ENCODE results near the gene FCSK. TPM values are rescaled to one million over a fixed set of nuclear protein-coding genes. Genes with fewer than 3 reads are reported as not detected.

Gene FCSK
- total and polyA plus RNA-seq, 2 experiments from 2014 or later: 15.7 to 25.9 TPM

GRCh38 chr16:70529051-70529777 is 74.8 kb downstream of the FCSK start:
- no peak overlapping the region for H3K4me3 ChIP-seq
- peaks cover 50% of the 10 kb centered on the region for H4K20me1 ChIP-seq (ENCODE audit: insufficient read depth, poor library complexity, severe bottlenecking)
- no peaks in the 10 kb centered on the region for H3K36me3 ChIP-seq (replicated peaks; ENCODE audit: insufficient read depth, low read depth)
- H3K27me3 ChIP-seq: no peaks in the 10 kb centered on the region
- 87% methylated on average over 8 of the region's 8 CpGs for WGBS (ENCODE audit: low lambda C conversion rate, missing lambda C conversion rate)
- no peak overlapping the region for H2AFZ ChIP-seq
- H3K4me2 ChIP-seq: no peak overlapping the region
- peak; percentile 43 for DNase-seq (ENCODE audit: low spot score)
- H3K79me2 ChIP-seq: peaks cover 94% of the 10 kb centered on the region
- H3K27ac ChIP-seq: no peak overlapping the region
- TF ChIP-seq EZH2 (IDR thresholded peaks at IDR 0.05; ENCODE audit: borderline replicate concordance) (no peak), CTCF (IDR thresholded peaks at IDR 0.05; ENCODE audit: poor library complexity) (peak; percentile 61)
- H3K4me1 ChIP-seq (ENCODE audit: insufficient read depth): peaks cover 23% of the 10 kb centered on the region
- no peaks in the 10 kb centered on the region for H3K9me3 ChIP-seq (ENCODE audit: low read depth)
- H3K9me2 ChIP-seq (replicated peaks; ENCODE audit: insufficient read depth): no peaks in the 10 kb centered on the region

Small RNA genes within 50 kb of the gene (small RNA-seq; reads per million reads assigned to genes)
- gene RNU6-23P: 0.28 reads per million
- gene RPS27P26: not detected
- 221 reads per million, percentile 98 among the genes with 10 or more reads in this experiment for gene SNORD111B

Other genes starting within 250 kb of the FCSK start
- 24.7 and 28.7 TPM in 2 replicates for gene EXOSC6, start 202.7 kb upstream of the FCSK start, total RNA-seq
- gene EXOSC6, start 202.7 kb upstream of the FCSK start, polyA plus RNA-seq: 20.8 and 21.4 TPM in 2 replicates
- 73.8 and 78.6 TPM in 2 replicates for gene AARS1, start 165.1 kb upstream of the FCSK start, total RNA-seq
- 71.2 and 79.5 TPM in 2 replicates for gene AARS1, start 165.1 kb upstream of the FCSK start, polyA plus RNA-seq
- 26.6 and 31.6 TPM in 2 replicates for gene DDX19B, start 155.4 kb upstream of the FCSK start, total RNA-seq
- 33.8 and 38.7 TPM in 2 replicates for gene DDX19B, start 155.4 kb upstream of the FCSK start, polyA plus RNA-seq
- 49.5 and 55.7 TPM in 2 replicates for gene DDX19A, start 107.7 kb upstream of the FCSK start, total RNA-seq
- 39.1 and 45.1 TPM in 2 replicates for gene DDX19A, start 107.7 kb upstream of the FCSK start, polyA plus RNA-seq
- 24.2 and 29.2 TPM in 2 replicates for gene ST3GAL2, start 15.5 kb upstream of the FCSK start, total RNA-seq
- 20.8 and 25.6 TPM in 2 replicates for gene ST3GAL2, start 15.5 kb upstream of the FCSK start, polyA plus RNA-seq
- gene COG4, start 69.0 kb downstream of the FCSK start, total RNA-seq: 45.9 and 52.9 TPM in 2 replicates
- 35.3 and 48.9 TPM in 2 replicates for gene COG4, start 69.0 kb downstream of the FCSK start, polyA plus RNA-seq
- 112 and 147 TPM in 2 replicates for gene SF3B3, start 69.2 kb downstream of the FCSK start, total RNA-seq
- 165 and 171 TPM in 2 replicates for gene SF3B3, start 69.2 kb downstream of the FCSK start, polyA plus RNA-seq
- gene IL34, start 192.0 kb downstream of the FCSK start, total RNA-seq: 2.2 TPM in 2 replicates
- gene IL34, start 192.0 kb downstream of the FCSK start, polyA plus RNA-seq: 0.48 and 2.6 TPM in 2 replicates
- gene MTSS2, start 231.5 kb downstream of the FCSK start, total RNA-seq: 16.1 and 19.6 TPM in 2 replicates
- gene MTSS2, start 231.5 kb downstream of the FCSK start, polyA plus RNA-seq: 10.4 and 16.5 TPM in 2 replicates

All from hepatocyte (in vitro differentiated cells).